IPS-20b (cell line): ENCODE results near the gene CCL17.
A peak's percentile ranks its signal among the peaks of the same experiment; 100 is the strongest.

Source experiments
- H3K27ac ChIP-seq: one replicate; pipeline ENCODE4 v1.5.1; 2013; ENCODE audit warnings: low read length
- H3K27me3 ChIP-seq: 2 replicates; pipeline ENCODE4 v1.6.1; 2013; ENCODE audit warnings: mild to moderate bottlenecking, low read length, inconsistent platforms; ENCODE audit not compliant: insufficient read depth
- H3K36me3 ChIP-seq: 2 replicates; pipeline ENCODE4 v1.6.1; 2013; ENCODE audit warnings: low read depth, mild to moderate bottlenecking, inconsistent platforms, low read length, moderate library complexity; ENCODE audit not compliant: insufficient read depth
- H3K4me1 ChIP-seq: 2 replicates; pipeline ENCODE4 v1.6.1; 2013; ENCODE audit warnings: mild to moderate bottlenecking, control low read depth, inconsistent platforms, low read length, moderate library complexity; ENCODE audit not compliant: insufficient read depth
- H3K4me3 ChIP-seq: 2 replicates; pipeline ENCODE4 v1.5.1; 2013; ENCODE audit warnings: mild to moderate bottlenecking, low read length, inconsistent platforms
- H3K9ac ChIP-seq: 2 replicates; pipeline ENCODE4 v1.6.1; 2013; ENCODE audit warnings: low read depth, mild to moderate bottlenecking, inconsistent platforms, low read length, moderate library complexity
- H3K9me3 ChIP-seq: 2 replicates; pipeline ENCODE4 v1.6.1; 2013; ENCODE audit warnings: mild to moderate bottlenecking, low read depth, low read length, inconsistent platforms; ENCODE audit not compliant: insufficient read depth

Gene CCL17

GRCh38 chr16:57407521-57408353 is 3.2 kb downstream of the CCL17 start:
- Histone ChIP-seq H3K9me3 (no peaks in the 10 kb centered on the region), H3K4me3 (no peak overlapping the region), H3K27ac (no peak overlapping the region), H3K4me1 (no peaks in the 10 kb centered on the region), H3K36me3 (no peaks in the 10 kb centered on the region), H3K27me3 (no peaks in the 10 kb centered on the region; the same call in 1 of the 2 replicates), H3K9ac (no peak overlapping the region)

- no peaks in the 10 kb centered on the region; the same call in 1 of the 2 replicates for H3K27me3 ChIP-seq
- H3K9ac ChIP-seq = no peak overlapping the region
- no peaks in the 10 kb centered on the region for H3K9me3 ChIP-seq
- H3K27ac ChIP-seq = no peak overlapping the region
- no peaks in the 10 kb centered on the region for H3K4me1 ChIP-seq
- H3K36me3 ChIP-seq = no peaks in the 10 kb centered on the region
- H3K4me3 ChIP-seq = no peak overlapping the region
Observed at GRCh38 chr16:57409065-57409464, 4.5 kb downstream of the CCL17 start.

- Histone ChIP-seq H3K36me3 (no peaks in the 10 kb centered on the region), H3K9ac (no peak overlapping the region), H3K27me3 (no peaks in the 10 kb centered on the region; the same call in 1 of the 2 replicates), H3K4me1 (no peaks in the 10 kb centered on the region), H3K27ac (no peak overlapping the region), H3K9me3 (no peaks in the 10 kb centered on the region), H3K4me3 (no peak overlapping the region)
Observed at GRCh38 chr16:57409870-57410587, 5.5 kb downstream of the CCL17 start.

- Histone ChIP-seq H3K27ac (no peak overlapping the region), H3K9ac (no peak overlapping the region), H3K4me1 (no peaks in the 10 kb centered on the region), H3K9me3 (no peaks in the 10 kb centered on the region), H3K36me3 (no peaks in the 10 kb centered on the region), H3K27me3 (no peaks in the 10 kb centered on the region), H3K4me3 (no peak overlapping the region)
Observed at GRCh38 chr16:57411362-57411976, 6.9 kb downstream of the CCL17 start.

GRCh38 chr16:57412584-57412983 is 8.0 kb downstream of the CCL17 start:
- Histone ChIP-seq H3K4me1 (no peaks in the 10 kb centered on the region), H3K36me3 (no peaks in the 10 kb centered on the region)

GRCh38 chr16:57413301-57413730 is 8.7 kb downstream of the CCL17 start:
- no peak overlapping the region for H3K4me3 ChIP-seq
- no peaks in the 10 kb centered on the region for H3K27me3 ChIP-seq
- H3K27ac ChIP-seq = no peak overlapping the region
- H3K36me3 ChIP-seq = no peaks in the 10 kb centered on the region
- no peak overlapping the region for H3K9ac ChIP-seq
- no peaks in the 10 kb centered on the region for H3K4me1 ChIP-seq
- H3K9me3 ChIP-seq = no peaks in the 10 kb centered on the region

More at GRCh38 chr16:57412584-57412983, 8.0 kb downstream of the CCL17 start:
- Histone ChIP-seq H3K4me3 (no peak overlapping the region), H3K27me3 (no peaks in the 10 kb centered on the region), H3K27ac (no peak overlapping the region), H3K9ac (no peak overlapping the region), H3K9me3 (no peaks in the 10 kb centered on the region)

- H3K4me3 ChIP-seq = no peak overlapping the region
- H3K9ac ChIP-seq = no peak overlapping the region
- no peaks in the 10 kb centered on the region for H3K27me3 ChIP-seq
- H3K4me1 ChIP-seq = no peaks in the 10 kb centered on the region
- H3K9me3 ChIP-seq = no peaks in the 10 kb centered on the region
- H3K27ac ChIP-seq = no peak overlapping the region
- H3K36me3 ChIP-seq = no peaks in the 10 kb centered on the region
Observed at GRCh38 chr16:57413733-57414132, 9.2 kb downstream of the CCL17 start.

GRCh38 chr16:57416084-57416483 is 11.5 kb downstream of the CCL17 start:
- peak overlapping the region; percentile 80; the same call in 1 of the 2 replicates for H3K9ac ChIP-seq
- H3K36me3 ChIP-seq = no peaks in the 10 kb centered on the region
- H3K9me3 ChIP-seq = no peaks in the 10 kb centered on the region
- H3K4me1 ChIP-seq = no peaks in the 10 kb centered on the region; the same call in 1 of the 2 replicates
- no peak overlapping the region for H3K27ac ChIP-seq
- H3K4me3 ChIP-seq = peak overlapping the region; percentile 58; the same call in 1 of the 2 replicates
- H3K27me3 ChIP-seq = no peaks in the 10 kb centered on the region

GRCh38 chr16:57419506-57419905 is 14.9 kb downstream of the CCL17 start:
- Histone ChIP-seq H3K36me3 (no peaks in the 10 kb centered on the region), H3K4me1 (no peaks in the 10 kb centered on the region; the same call in 1 of the 2 replicates), H3K27me3 (no peaks in the 10 kb centered on the region), H3K9me3 (no peaks in the 10 kb centered on the region), H3K27ac (no peak overlapping the region), H3K9ac (0 out of 2 replicates have a peak overlapping the region, but pooled peaks have one; percentile 14), H3K4me3 (no peak overlapping the region)

- no peaks in the 10 kb centered on the region; the same call in 1 of the 2 replicates for H3K4me1 ChIP-seq
- H3K27ac ChIP-seq = no peak overlapping the region
- no peaks in the 10 kb centered on the region for H3K9me3 ChIP-seq
- no peak overlapping the region for H3K9ac ChIP-seq
- peaks cover 3% of the 10 kb centered on the region; the same call in 1 of the 2 replicates for H3K36me3 ChIP-seq
- no peaks in the 10 kb centered on the region for H3K27me3 ChIP-seq
- no peak overlapping the region for H3K4me3 ChIP-seq
Observed at GRCh38 chr16:57422026-57422944, 17.7 kb downstream of the CCL17 start.

- no peak overlapping the region for H3K4me3 ChIP-seq
- no peaks in the 10 kb centered on the region for H3K9me3 ChIP-seq
- no peak overlapping the region for H3K9ac ChIP-seq
- no peaks in the 10 kb centered on the region; the same call in 1 of the 2 replicates for H3K4me1 ChIP-seq
- H3K27ac ChIP-seq = no peak overlapping the region
- H3K27me3 ChIP-seq = no peaks in the 10 kb centered on the region
- peaks cover 11% of the 10 kb centered on the region for H3K36me3 ChIP-seq
Observed at GRCh38 chr16:57423152-57423551, 18.6 kb downstream of the CCL17 start.
